GM12878 (cell line): Measurements from ENCODE around the gene PELI1. TPM values are rescaled to one million over a fixed set of nuclear protein-coding genes. Genes with fewer than 3 reads are reported as not detected.

ENCODE experiments used
- ATAC-seq: fragments of 200-7000 bp; cut with Tn5 transposase; 3 replicates; pipeline ENCODE4 v1.9.1; 2020; ENCODE audit warnings: mild to moderate bottlenecking, moderate library complexity
- BruUV-seq: library from RNA; stranded (reverse); fragments of 400-500 nt; replicated peaks from 2 replicates; lab custom pipeline; 2021; lab: Mats Ljungman, UMichigan
- CTCF ChIA-PET: fragments of 300-600 bp; sonication (Branson Sonifier 250); formaldehyde crosslinking; extraction: SDS; loops from one replicate; lab custom pipeline; 2021; ENCODE audit warnings: inconsistent platforms; lab: Yijun Ruan, JAX
- POLR2A ChIA-PET: fragments of 350-600 bp; formaldehyde crosslinking; extraction: SDS; loops from one replicate; lab custom pipeline; 2021; ENCODE audit warnings: inconsistent platforms; lab: Charles Lee
- RAD21 ChIA-PET: fragments of 300-600 bp; sonication (Branson Sonifier 250); formaldehyde crosslinking; loops from one replicate; lab custom pipeline; 2023; ENCODE audit warnings: antibody characterized with exemption; ENCODE audit not compliant: unreplicated experiment; lab: Charles Lee
- SMC1A ChIA-PET: fragments of 300-600 bp; sonication (Branson Sonifier 250); formaldehyde crosslinking; loops from one replicate; lab custom pipeline; 2023; ENCODE audit not compliant: unreplicated experiment, uncharacterized antibody; lab: Charles Lee
- DNase-seq: peaks from one replicate; pipeline ENCODE4 v3.0.0-alpha.2; 2011; ENCODE audit warnings: low read depth, low spot score
- FAIRE-seq: peaks from 3 replicates; lab custom pipeline; 2011; peaks lifted over from hg19 to GRCh38; lab: Jason Lieb, UNC
- H2AFZ ChIP-seq: 2 replicates; pipeline ENCODE4 v1.6.0; 2011; ENCODE audit warnings: low read depth, low read length, control low read depth; ENCODE audit not compliant: control insufficient read depth
- H3K27ac ChIP-seq: 2 replicates; pipeline ENCODE4 v1.5.1; 2011; ENCODE audit warnings: control low read depth; ENCODE audit not compliant: control insufficient read depth, insufficient read depth
- H3K27me3 ChIP-seq, 2 experiments: replicated peaks in 1 of 2; 2 replicates each; pipeline versions ENCODE4 v1.6.0 to v1.6.1; 2011; ENCODE audit warnings: low read length in 1 of 2; ENCODE audit not compliant: control insufficient read depth in 2 of 2, insufficient read depth in 2 of 2
- H3K36me3 ChIP-seq, 2 experiments: 2 replicates each; pipeline ENCODE4 v1.5.1; 2011; ENCODE audit warnings: low read length in 1 of 2; ENCODE audit not compliant: control insufficient read depth in 2 of 2, insufficient read depth in 2 of 2
- H3K4me1 ChIP-seq: 2 replicates; pipeline ENCODE4 v1.6.1; 2011; ENCODE audit warnings: mild to moderate bottlenecking, low read length, moderate library complexity, mixed read lengths; ENCODE audit not compliant: control insufficient read depth, insufficient read depth
- H3K4me2 ChIP-seq: 2 replicates; pipeline ENCODE4 v1.6.0; 2011; ENCODE audit warnings: control low read depth; ENCODE audit not compliant: control insufficient read depth, insufficient read depth
- H3K4me3 ChIP-seq: fragments of 200-600 bp; sonication (generic); 2 replicates; pipeline ENCODE4 v1.5.1; 2016
- H3K79me2 ChIP-seq: 2 replicates; pipeline ENCODE4 v1.6.0; 2011; ENCODE audit warnings: low read length; ENCODE audit not compliant: control insufficient read depth, insufficient read depth
- H3K9ac ChIP-seq: 2 replicates; pipeline ENCODE4 v1.8.0; 2011; ENCODE audit warnings: low read length, control low read depth, mixed read lengths; ENCODE audit not compliant: control insufficient read depth, insufficient read depth
- H3K9me3 ChIP-seq: replicated peaks from 3 replicates; pipeline ENCODE4 v1.5.1; 2011; ENCODE audit warnings: mild to moderate bottlenecking, low read length; ENCODE audit not compliant: control insufficient read depth, insufficient read depth
- H4K20me1 ChIP-seq: 2 replicates; pipeline ENCODE4 v1.6.0; 2011; ENCODE audit not compliant: control insufficient read depth, insufficient read depth
- CHD1 ChIP-seq: IDR thresholded peaks from 2 replicates; pipeline ENCODE4 v1.6.1; 2012; ENCODE audit warnings: low read depth, low read length, improper control_type of control experiment
- CREB1 ChIP-seq: IDR thresholded peaks from 2 replicates; pipeline ENCODE4 v1.6.1; 2012; ENCODE audit warnings: low read depth, mild to moderate bottlenecking, inconsistent platforms
- FOS ChIP-seq: IDR thresholded peaks from 3 replicates; pipeline ENCODE4 v1.6.1; 2011; ENCODE audit warnings: borderline replicate concordance; ENCODE audit not compliant: insufficient read length; ENCODE audit errors: extremely low read depth
- MXI1 ChIP-seq: fragments of 150-350 bp; IDR thresholded peaks from 2 replicates; pipeline ENCODE4 v1.6.1; 2011; ENCODE audit warnings: low read depth, mild to moderate bottlenecking, inconsistent platforms, low read length, improper control_type of control experiment
- NFYB ChIP-seq: IDR thresholded peaks from 2 replicates; pipeline ENCODE4 v1.6.1; 2011; ENCODE audit warnings: low read depth, mild to moderate bottlenecking, low read length, improper control_type of control experiment, moderate library complexity; ENCODE audit not compliant: insufficient read depth
- NR2C1 ChIP-seq: fragments of 450-650 bp; IDR thresholded peaks from 2 replicates; pipeline ENCODE4 v1.6.1; 2017; ENCODE audit warnings: antibody characterized with exemption, mild to moderate bottlenecking, moderate library complexity
- PAX8 ChIP-seq: fragments of 450-650 bp; IDR thresholded peaks from 2 replicates; pipeline ENCODE4 v1.6.1; 2017; ENCODE audit warnings: mild to moderate bottlenecking, moderate library complexity
- SIN3A ChIP-seq: IDR thresholded peaks from 2 replicates; pipeline ENCODE4 v1.6.1; 2012; ENCODE audit warnings: low read depth, low read length, improper control_type of control experiment
- ZNF217 ChIP-seq: fragments of 450-650 bp; IDR thresholded peaks from 2 replicates; pipeline ENCODE4 v1.6.1; 2017; ENCODE audit warnings: antibody characterized with exemption, mild to moderate bottlenecking
- WGBS: methylation state at CpG from one replicate; pipeline ENCODE4 v1.1.6; 2016; ENCODE audit warnings: low lambda C conversion rate; ENCODE audit not compliant: insufficient replicate concordance, insufficient coverage; ENCODE audit errors: missing lambda C conversion rate; 5-methylcytosine and 5-hydroxymethylcytosine counted together
- in situ Hi-C: fragments of 300-500 bp; cut with MboI; formaldehyde crosslinking; loops from 9 replicates; pipeline ENCODE4 v1.14.3; 2018; ENCODE audit warnings: mixed read lengths
- intact Hi-C: fragments of 100-400 bp; cut with micrococcal nuclease; formaldehyde crosslinking; loops from one replicate; pipeline ENCODE4 v1.14.2; 2022; ENCODE audit not compliant: unreplicated experiment
- polyA plus RNA-seq, 11 experiments: library from polyadenylated mRNA; depleted of rRNA in 4 of 11; unstranded in 6 of 11; stranded (reverse) in 5 of 11; fragments of >200 nt; fragmentation: Nextera tagmentation in 4 of 11; fragmentation: Illumina TruSeq in 1 of 11; extraction: Ambion mirVana in 4 of 11; extraction: Trizol in 1 of 11; gene quantifications; 1 replicate in 1 of 11; 2 replicates in 10 of 11; pipeline versions ENCODE4 v1.2.1 to v1.2.3, GENCODE V29; 2011 to 2016; ENCODE audit warnings: inconsistent platforms in 2 of 11, missing spikeins in 2 of 11, low read depth in 1 of 11
- total RNA-seq, 4 experiments: library from RNA; depleted of rRNA in 3 of 4; stranded (reverse); fragments of >200 nt in 3 of 4; fragmentation: Illumina TruSeq in 1 of 4; extraction: Trizol in 1 of 4; gene quantifications; 2 replicates each; pipeline versions ENCODE4 v1.2.1 to v1.2.3, GENCODE V29; 2013 to 2021
- TF ChIP-seq, protein P1 (sequence below): fragments of 450-650 bp; IDR thresholded peaks from 2 replicates; pipeline ENCODE4 v1.6.1; 2016; ENCODE audit warnings: mild to moderate bottlenecking, moderate library complexity, borderline replicate concordance
- TF ChIP-seq, protein P2 (sequence below): fragments of 450-650 bp; IDR thresholded peaks from 2 replicates; pipeline ENCODE4 v1.6.1; 2016; ENCODE audit warnings: mild to moderate bottlenecking
- TF ChIP-seq, protein P3 (sequence below): IDR thresholded peaks from 2 replicates; pipeline ENCODE4 v1.6.1; 2011; ENCODE audit warnings: low read depth, mild to moderate bottlenecking, low read length, moderate library complexity, borderline replicate concordance; ENCODE audit errors: extremely low read depth

PELI1 gene
- total and polyA plus RNA-seq, 10 of the 15 experiments (the other 5 are each of a cell fraction or from before 2014, with no cell fraction given) = 12.1 to 92.0 (median 39.8) TPM

DNA sequence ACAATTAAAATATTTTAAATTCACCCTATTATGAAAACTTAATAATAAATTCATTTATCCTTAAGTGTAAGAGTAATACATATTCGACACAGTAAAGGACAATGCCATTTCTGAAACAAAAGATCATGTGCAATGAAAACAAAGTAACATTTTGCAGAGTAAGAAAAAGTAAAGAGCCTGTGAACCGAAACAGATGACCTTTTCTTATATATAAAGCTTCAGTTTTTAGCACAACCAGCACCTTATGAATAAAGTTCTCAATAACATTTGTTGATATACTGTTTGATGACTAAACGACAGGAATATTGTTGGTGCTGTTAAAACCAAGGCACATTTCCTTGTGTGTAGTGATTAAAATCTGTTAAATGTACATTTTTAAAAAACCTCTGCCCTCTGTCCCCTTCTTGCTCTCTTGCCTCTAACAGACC, 1.5 kb downstream of the PELI1 start:
- DNase-seq (no peak), ATAC-seq (peak; percentile 5; the same call in 2 of the 3 replicates), FAIRE-seq (no peak)
- H3K4me1 ChIP-seq = peaks cover 16% of the 10 kb centered on the region
- intact Hi-C loops = loop anchor here (2.0 to 5.0 kb wide), 4 partner anchors 50 to 390 kb away; no protein-coding TSS in a partner anchor
- ChIA-PET SMC1A (interaction anchor here (0.8 to 5.7 kb wide), 20 partner anchors 10 to 185 kb away, joined by 3 to 59 read pairs (median 6); no protein-coding TSS in a partner anchor), POLR2A (interaction anchor here (0.6 to 4.4 kb wide), 11 partner anchors 8 to 85 kb away, joined by 3 to 29 read pairs (median 4); no protein-coding TSS in a partner anchor), CTCF (interaction anchor here (0.8 to 5.6 kb wide), 9 partner anchors 10 to 188 kb away, joined by 3 to 35 read pairs (median 4); no protein-coding TSS in a partner anchor), RAD21 (interaction anchor here (0.6 to 5.5 kb wide), 25 partner anchors 9 to 465 kb away, joined by 3 to 75 read pairs (median 5); no protein-coding TSS in a partner anchor)
- BruUV-seq = no TSS peak
- TF ChIP-seq CREB1 (peak; percentile 4; the same call in 1 of the 2 replicates), PAX8 (no peak), MXI1 (peak; percentile 50; the same call in 1 of the 2 replicates), NR2C1 (peak; percentile 22; the same call in 1 of the 2 replicates), FOS (no peak), CHD1 (0 out of 2 replicates have a peak, but pooled peaks have one; percentile 11), ZNF217 (no peak), SIN3A (0 out of 2 replicates have a peak, but pooled peaks have one; percentile 50), NFYB (no peak)
- TF ChIP-seq, protein P1, sequence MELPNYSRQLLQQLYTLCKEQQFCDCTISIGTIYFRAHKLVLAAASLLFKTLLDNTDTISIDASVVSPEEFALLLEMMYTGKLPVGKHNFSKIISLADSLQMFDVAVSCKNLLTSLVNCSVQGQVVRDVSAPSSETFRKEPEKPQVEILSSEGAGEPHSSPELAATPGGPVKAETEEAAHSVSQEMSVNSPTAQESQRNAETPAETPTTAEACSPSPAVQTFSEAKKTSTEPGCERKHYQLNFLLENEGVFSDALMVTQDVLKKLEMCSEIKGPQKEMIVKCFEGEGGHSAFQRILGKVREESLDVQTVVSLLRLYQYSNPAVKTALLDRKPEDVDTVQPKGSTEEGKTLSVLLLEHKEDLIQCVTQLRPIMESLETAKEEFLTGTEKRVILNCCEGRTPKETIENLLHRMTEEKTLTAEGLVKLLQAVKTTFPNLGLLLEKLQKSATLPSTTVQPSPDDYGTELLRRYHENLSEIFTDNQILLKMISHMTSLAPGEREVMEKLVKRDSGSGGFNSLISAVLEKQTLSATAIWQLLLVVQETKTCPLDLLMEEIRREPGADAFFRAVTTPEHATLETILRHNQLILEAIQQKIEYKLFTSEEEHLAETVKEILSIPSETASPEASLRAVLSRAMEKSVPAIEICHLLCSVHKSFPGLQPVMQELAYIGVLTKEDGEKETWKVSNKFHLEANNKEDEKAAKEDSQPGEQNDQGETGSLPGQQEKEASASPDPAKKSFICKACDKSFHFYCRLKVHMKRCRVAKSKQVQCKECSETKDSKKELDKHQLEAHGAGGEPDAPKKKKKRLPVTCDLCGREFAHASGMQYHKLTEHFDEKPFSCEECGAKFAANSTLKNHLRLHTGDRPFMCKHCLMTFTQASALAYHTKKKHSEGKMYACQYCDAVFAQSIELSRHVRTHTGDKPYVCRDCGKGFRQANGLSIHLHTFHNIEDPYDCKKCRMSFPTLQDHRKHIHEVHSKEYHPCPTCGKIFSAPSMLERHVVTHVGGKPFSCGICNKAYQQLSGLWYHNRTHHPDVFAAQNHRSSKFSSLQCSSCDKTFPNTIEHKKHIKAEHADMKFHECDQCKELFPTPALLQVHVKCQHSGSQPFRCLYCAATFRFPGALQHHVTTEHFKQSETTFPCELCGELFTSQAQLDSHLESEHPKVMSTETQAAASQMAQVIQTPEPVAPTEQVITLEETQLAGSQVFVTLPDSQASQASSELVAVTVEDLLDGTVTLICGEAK = peak; percentile 86
- TF ChIP-seq, protein P2, sequence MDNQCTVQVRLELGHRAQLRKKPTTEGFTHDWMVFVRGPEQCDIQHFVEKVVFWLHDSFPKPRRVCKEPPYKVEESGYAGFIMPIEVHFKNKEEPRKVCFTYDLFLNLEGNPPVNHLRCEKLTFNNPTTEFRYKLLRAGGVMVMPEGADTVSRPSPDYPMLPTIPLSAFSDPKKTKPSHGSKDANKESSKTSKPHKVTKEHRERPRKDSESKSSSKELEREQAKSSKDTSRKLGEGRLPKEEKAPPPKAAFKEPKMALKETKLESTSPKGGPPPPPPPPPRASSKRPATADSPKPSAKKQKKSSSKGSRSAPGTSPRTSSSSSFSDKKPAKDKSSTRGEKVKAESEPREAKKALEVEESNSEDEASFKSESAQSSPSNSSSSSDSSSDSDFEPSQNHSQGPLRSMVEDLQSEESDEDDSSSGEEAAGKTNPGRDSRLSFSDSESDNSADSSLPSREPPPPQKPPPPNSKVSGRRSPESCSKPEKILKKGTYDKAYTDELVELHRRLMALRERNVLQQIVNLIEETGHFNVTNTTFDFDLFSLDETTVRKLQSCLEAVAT = no peak; the same call in 1 of the 2 replicates
- TF ChIP-seq, protein P3, sequence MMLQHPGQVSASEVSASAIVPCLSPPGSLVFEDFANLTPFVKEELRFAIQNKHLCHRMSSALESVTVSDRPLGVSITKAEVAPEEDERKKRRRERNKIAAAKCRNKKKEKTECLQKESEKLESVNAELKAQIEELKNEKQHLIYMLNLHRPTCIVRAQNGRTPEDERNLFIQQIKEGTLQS = no peak
- no peak overlapping the region; the same call in 1 of the 2 replicates for H2AFZ ChIP-seq
- WGBS = 0% methylated on average over 3 of the region's 3 CpGs
- H3K79me2 ChIP-seq = peaks cover 68% of the 10 kb centered on the region
- H3K9ac ChIP-seq = peak overlapping the region; percentile 96
- peak overlapping the region; percentile 95 for H3K4me3 ChIP-seq
- in situ Hi-C loops = no loop called here
- no peaks in the 10 kb centered on the region; the same call in 2 of the 3 replicates for H3K9me3 ChIP-seq
- H3K4me2 ChIP-seq = peak overlapping the region; percentile 75
- peak overlapping the region; percentile 85 for H3K27ac ChIP-seq
- no peaks in the 10 kb centered on the region for H4K20me1 ChIP-seq
- no peaks in the 10 kb centered on the region for H3K27me3 ChIP-seq
- peaks cover 0 to 18% of the 10 kb centered on the region in 2 experiments; a peak in 2 of 4 replicates for H3K36me3 ChIP-seq
